GM21786 (cell line): Measurements from ENCODE around the gene ANGPTL8.
A peak's percentile ranks its signal among the peaks of the same experiment; 100 is the strongest.

Source experiments
- ATAC-seq: cut with Tn5 transposase; IDR thresholded peaks from one replicate; pipeline ENCODE4 v1.9.1; 2021; ENCODE audit not compliant: unreplicated experiment

The ANGPTL8 gene, protein sequence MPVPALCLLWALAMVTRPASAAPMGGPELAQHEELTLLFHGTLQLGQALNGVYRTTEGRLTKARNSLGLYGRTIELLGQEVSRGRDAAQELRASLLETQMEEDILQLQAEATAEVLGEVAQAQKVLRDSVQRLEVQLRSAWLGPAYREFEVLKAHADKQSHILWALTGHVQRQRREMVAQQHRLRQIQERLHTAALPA

DNA sequence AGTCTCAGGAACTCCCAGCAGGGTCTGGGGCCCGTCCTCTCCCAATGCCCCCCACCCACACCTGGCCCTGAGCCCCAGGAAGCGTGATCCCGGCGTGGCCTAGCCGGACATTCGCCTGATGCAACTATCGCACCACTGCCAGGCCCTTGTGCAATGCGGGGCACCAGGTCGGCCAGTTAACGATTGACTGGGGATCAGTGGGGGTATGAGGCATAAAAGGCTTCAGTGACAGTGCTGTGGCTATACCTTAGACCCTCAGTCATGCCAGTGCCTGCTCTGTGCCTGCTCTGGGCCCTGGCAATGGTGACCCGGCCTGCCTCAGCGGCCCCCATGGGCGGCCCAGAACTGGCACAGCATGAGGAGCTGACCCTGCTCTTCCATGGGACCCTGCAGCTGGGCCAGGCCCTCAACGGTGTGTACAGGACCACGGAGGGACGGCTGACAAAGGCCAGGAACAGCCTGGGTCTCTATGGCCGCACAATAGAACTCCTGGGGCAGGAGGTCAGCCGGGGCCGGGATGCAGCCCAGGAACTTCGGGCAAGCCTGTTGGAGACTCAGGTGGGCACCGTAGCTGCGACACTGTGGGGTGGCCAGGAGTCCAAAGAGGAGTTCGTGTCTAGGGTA lies at the start of gene ANGPTL8:
ANGPTL8 (plus strand) TSS at position 243 of the 624 bp plus-strand sequence; CDS start at position 262, 19 bp downstream.
- ATAC-seq, result no peak

DNA sequence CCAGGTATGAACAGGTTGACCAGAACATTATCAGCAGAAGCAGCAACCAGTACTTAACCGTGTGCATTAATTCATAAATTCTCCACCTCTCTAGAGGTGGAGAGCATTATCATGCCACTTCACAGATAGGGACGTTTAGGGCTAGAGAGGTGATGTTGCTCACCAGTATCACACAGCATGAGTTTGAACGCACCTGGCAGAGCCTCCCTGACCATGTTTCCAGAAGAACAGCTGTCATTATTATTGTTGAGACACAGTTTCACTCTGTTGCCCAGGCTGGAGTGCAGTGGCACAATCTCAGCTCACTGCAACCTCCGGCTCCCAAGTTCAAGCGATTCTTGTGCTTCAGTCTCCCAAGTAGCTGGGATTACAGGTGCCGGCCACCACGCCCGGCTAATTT lies 48.9 kb upstream of the ANGPTL8 start:
- ATAC-seq, result no peak

DNA sequence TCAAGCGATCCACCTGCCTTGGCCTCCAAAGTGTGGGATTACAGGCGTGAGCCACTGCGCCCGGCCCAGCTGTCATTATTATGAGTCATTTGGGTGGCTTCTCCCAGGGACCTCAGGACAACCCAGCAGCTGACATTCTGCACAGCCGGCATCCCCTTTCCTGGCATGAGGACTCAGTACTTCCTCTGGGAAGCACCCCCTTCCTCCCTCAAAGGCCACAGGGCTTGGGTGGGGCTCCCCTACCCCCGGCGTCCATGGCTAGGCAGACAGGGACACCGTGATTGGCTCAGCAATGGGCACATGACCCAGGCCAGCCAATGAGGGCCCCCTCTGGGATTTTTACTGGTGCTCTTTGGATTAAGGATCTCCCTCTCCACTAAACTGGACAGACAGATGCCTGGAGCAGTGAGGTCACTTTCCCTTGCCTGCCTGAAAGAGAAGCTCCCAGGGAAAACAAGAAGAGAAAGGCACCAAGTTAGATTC lies 48.1 kb upstream of the ANGPTL8 start:
- ATAC-seq, result no peak

DNA sequence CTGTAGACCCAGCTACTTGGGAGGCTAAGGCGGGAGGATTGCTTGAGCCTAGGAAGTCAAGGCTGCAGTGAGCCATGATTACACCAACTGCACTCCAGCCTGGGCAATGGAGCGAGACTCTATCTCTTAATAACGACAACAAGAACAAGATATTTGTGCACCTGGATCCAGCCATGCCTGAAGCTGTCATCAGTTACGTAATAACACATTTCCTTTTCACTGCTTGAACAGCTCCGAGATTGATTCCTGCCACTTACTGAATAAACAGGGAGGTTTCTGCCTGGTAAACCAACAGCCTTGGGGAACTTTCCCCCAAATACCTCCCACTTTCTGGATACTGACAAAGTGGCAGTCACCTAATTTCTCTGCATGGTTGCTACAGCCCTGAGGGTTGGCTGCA lies 47.5 kb upstream of the ANGPTL8 start:
- no peak for ATAC-seq

DNA sequence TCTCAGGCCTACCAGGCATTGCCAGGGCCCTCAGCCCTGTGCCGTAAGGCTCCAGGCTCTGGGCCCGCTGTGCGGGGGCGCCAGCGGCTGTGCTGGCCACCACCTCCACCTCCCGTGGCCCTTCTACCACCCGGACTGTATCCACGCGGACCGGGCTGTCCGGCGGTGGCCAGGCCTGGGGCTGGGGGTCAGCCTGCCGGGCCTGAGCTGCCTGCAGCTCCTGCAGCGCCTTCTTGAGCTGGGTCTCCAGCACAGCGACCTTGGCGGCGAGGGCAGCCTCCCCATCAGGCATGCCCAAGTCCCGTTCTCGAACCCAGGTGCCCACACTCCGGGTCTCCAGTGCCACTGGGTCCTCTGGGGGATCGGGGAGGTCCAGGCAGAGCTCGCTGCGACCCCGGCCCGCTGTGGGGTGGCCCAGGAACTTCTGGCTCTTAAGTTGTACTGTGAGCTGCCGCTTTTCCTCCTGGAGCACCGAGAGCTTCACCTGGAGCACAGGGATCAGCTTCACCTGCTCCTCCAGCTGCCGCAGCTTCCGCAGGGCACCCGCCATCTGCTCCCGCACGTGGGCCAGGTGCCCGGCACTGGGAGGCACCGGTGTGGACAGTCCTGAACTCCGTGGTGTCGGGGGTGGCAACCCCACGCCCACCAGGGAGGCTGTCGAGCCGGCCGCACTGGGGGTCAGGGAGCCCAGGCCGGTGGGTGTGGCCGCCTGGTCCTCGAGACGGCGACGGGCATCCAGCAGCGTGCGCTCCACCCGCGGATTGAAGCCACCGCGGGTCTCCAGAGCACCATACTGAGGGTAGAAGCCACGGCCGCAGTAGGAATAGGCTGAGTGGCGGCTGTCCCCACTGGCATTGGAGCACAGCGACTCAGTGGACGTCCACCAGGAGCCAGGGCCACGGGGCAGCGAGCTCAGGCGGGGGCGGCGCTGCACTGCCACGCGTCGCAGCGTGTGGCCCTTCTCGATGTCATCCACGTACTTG lies 46.2 kb upstream of the ANGPTL8 start:
- ATAC-seq, result no peak

DNA sequence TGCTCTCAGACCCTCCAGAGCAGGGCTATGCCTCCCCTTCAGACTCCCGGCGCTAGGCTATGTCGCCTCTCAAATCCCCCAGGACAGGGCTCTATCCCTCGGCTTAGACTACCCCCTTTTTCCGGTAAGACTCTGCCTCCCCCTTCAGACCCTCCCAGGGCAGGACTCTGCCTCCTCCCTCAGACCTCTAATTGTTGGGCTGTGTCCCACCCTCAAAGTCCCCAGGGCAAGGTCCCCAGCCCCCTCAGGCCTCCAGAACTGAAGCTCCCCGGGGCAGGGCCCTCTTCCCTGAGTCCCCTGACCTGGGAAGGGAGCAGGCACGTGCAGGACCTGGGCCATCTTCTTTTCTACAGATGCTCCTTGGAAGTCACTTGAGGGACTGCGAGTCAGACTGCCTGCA lies 45.2 kb upstream of the ANGPTL8 start:
- ATAC-seq, result no peak

DNA sequence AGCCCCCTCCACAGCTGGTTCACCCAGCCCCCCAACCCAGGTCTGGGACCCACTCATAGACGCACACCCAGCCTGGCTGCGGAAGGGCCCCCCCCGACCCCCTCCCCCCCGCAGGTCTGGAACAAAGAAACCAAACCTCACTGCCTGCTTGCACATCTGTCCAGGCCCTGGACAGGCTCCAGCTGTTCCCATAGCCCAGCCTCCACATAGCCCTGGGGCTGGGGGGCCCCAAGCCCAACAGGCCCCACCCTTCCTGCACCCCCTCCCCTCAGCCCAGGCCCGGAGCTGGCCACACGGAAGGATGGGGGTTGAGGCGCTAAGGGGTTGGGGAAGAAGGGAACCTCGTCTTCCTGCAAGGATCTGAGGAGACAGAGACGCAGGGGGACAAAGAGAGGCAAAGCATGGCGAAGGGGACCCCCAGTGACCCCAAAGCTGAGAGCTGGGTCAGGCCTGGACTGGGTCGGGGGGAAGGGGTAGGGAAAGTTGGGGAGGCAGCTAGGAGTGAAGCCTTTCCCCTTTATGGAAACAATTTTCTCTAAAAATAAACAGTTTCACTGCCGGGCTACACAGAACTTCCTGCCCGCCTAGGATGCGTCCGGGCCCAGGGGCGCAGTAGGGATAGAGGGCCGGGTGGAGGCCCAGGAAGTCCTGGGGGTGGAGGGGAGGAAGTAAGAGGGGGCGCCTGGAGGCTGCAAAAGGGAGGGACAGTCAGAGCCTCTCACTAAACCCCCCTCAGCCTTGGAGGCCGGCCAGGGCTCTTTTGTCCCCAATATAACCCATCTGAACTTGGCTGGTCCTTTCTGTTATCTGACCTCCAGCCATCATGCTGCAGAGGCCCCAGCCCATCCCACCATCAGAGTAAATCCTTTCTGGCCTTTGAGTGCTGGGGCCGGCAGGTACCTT lies 44.5 kb upstream of the ANGPTL8 start:
- no peak for ATAC-seq

DNA sequence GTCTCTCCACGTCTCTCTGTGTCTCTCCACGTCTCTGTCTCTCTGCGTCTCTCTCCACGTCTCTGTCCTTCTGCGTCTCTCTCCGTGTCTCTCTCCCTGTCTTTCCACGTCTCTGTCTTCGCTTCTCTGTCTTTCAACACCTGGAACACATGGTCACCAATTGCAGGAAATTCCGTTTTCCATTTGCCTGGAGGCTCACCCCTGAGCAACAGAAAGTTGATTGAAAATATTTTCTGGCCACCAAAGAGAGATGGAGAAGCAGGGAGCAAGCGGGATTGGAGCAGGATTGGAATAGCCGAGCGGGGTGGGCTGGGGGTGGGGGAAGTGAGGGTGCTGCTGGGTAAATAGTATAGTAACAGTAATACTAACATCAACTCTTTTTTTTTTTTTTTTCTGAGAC lies 43.7 kb upstream of the ANGPTL8 start:
- ATAC-seq, result no peak

DNA sequence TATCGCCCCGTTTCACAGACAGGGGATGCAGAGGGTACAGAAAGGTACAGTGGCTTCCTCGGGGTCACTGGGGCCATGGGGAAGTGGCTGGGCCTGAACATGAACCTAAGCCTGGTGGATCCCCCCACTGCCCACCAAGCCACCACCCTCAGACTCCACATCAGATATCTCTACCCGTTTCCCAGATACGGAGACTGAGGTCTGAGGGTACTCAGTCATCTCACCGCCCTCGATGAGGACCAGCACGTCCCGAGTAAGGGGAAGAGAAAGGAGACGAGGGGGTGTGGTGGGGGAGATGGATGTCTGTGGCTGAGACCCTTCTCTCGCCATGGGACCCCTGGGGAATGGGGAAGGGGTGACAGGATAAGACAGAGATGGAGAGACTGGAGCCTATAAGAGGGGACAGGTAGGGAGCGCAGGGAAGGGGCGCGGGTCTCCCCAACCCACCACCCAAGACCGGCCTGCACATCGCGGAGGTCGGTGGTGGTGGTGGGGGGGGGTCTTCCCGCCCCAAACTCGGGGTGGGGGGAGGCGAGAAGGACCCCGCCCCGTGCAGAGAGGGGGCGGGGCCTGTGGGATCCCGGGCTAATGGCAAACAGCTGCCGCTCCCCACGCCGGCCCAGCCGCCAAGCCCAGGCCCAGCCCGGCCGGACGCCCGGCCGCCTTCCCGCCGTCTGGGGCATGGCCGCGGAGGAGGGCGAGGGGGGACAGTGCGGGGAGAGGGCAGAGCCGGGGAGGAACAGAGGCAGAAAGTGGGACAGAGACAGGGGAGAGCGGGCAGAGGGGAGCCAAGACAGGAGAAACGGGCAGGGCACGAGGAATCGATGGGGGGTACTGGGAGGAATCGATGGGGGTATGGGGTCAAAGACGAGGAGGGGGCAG lies 42.8 kb upstream of the ANGPTL8 start:
- no peak for ATAC-seq

DNA sequence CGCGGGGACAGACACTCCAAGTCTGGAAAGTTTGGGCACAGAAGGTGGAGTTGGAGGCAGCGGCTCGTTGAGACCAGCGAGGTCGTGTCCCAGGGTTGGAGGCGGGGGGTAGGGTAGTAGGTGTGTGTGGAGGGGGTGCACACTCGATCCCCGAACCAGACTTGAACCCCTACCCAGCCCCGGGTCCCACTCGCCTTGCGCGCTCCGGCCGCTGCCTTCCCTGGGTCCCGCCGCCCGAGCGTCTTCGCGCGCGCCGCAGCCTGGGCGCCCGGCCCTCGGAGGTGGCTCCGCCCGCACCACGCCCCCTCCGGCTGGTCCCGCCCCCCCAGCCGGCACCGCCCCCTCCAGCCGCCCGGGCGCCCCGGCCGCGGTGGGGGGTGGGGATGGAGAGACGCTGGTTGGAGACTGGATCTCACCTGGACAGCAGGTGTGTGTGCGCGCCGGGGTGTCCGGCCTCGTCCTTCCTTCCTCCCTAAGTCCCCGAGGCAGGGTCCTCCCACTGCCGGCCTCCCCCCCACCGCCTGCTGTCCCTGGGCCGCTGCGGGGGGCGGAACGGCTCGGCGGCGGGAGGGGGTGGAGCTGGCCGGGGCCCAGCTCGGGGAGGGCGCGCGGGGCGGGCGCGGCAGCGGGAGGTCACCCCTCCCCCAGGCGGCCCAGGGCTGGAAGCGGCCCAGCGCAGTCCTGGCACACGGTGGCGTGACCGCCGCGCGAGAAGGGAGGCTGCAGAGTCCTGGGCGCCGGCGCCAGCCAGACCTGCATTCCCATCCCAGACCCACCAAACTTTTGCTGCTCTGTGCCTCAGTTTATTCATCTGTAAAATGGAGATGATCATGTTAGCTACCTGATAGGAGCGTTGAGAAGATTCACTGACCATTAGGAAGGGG lies 41.9 kb upstream of the ANGPTL8 start, which contains the start of gene KANK2:
KANK2 (minus strand) TSS at position 255 of the 884 bp plus-strand sequence. CDS start 3,034 bp downstream, outside the sequence.
- peak; percentile 73 for ATAC-seq

DNA sequence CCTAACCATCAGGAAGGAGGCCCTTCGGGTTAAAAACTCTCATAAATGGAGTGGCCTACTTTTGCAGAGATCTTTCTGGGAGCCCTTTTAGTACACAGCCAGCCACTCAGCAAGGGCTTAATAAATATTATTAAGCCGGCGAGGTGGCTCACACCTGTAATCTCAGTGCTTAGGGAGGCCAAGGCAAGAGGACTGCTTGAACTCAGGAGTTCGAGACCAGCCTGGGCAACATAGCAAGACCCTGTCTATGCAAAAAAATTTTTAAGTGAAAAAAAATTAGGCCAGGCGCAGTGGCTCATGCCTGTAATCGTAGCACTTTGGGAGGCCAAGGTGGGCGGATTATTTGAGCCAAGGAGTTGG lies 41.3 kb upstream of the ANGPTL8 start:
- ATAC-seq, result no peak

DNA sequence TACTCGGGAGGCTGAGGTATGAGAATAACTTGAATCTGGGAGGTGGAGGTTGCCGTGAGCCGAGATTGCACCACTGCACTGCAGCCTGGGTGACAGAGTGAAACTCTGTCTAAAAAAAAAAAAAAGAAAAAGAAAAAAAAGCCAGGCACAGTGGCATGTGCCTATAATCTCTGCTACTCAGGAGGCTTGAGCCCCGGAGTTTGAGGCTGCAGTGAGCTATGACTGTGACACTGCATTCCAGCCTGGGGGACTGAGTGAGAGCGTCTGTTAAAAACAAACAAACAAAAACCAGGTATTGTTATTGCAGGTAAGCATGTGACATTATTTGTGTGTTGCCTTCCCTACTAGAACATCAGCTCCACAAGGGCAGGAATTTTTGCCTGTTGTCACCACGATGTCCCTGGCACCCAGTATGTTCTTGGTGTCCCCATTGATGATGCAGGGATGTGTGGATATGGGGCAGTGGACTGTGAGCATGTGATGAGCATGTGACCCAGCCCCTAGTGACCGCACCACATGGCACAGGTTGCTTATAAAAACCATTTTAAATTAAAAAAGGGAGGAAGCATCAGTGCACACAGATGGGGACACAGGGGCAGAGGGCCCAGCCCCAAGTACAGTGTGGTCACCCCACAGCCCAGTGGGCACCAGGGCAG lies 40.5 kb upstream of the ANGPTL8 start:
- ATAC-seq, result no peak

DNA sequence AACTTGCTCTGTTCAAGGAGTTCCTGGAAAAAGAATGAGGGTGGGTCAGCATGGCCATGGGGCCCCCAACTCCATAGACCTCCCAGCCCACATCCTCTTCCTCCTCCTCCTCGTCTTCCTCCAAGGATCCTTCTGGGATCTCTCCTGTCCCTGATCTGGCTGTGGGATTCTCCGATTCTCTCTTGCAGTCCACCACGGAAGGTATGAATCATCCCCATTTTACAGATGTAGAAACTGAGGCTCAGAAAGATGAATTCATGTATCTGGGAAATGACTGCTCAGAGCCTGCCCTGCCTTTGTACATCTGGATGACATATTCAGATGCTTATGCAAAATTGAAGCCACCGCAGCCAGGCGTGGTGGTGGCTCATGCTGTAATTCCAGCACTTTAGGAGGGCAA lies 39.9 kb upstream of the ANGPTL8 start:
- ATAC-seq, result no peak

DNA sequence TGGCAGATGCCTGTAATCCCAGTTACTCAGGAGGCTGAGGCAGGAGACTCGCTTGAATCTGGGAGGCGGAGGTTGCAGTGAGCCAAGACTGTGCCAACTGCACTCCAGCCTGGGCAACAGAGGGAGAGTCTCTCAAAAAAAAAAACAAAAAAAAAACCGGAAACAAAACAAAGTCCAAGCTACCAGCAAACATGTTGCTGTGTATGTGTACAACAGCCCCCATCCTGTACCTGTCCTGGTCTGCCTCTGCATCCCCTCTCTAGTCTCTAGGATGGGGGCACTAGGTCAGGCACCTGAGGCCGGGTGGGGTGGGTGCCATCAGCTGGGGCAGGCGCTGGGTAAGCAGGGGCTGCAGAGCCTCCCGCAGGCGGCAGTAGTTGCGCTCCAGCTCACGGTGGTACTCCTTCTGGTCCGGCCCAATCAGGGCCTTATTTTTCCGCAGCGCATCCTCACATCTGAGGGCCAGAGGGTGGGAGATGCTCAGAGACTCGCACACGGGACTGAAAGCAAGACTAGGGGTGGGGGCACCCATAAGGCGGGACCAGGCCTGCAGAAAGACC lies 39.3 kb upstream of the ANGPTL8 start:
- no peak for ATAC-seq

DNA sequence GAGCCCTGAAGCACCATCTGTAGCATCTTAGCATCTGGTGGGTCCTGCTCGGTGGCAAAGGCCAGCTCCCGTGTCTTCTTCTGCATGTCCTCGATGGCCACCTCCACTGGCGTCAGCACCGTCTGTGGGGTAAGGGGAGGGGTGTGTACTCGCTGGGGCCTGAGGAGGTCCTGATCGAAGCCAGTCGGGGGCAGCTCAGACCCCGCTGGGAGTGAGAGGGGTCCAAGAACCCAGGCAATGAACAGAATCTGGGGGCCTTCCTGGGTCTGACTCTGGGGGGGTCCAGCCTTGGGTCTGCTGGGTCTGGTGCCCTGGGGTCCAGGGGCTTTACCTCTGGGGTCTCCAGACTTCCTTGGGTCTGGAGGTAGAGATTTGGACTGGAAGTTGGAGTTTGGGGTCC lies 38.5 kb upstream of the ANGPTL8 start:
- no peak for ATAC-seq

DNA sequence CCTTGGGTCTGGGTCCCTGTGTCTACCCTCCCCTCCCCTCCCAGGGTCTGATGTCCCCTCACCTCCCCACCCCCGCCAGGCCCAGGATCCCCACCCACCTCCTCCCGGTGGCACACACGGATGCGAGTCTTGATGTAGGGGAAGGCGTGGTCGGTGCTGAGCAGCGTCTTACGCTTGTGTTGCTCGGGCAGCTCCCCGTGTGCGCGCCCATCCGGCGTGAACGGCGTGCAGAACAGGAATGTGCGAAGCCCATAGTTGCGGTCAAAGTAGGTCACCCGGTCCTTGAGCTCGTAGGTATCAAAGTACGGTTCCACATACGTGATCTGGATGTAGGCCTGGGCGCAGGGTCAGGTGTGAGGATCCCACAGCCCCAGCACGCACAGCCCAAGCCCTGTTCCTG lies 37.6 kb upstream of the ANGPTL8 start:
- ATAC-seq, result no peak

DNA sequence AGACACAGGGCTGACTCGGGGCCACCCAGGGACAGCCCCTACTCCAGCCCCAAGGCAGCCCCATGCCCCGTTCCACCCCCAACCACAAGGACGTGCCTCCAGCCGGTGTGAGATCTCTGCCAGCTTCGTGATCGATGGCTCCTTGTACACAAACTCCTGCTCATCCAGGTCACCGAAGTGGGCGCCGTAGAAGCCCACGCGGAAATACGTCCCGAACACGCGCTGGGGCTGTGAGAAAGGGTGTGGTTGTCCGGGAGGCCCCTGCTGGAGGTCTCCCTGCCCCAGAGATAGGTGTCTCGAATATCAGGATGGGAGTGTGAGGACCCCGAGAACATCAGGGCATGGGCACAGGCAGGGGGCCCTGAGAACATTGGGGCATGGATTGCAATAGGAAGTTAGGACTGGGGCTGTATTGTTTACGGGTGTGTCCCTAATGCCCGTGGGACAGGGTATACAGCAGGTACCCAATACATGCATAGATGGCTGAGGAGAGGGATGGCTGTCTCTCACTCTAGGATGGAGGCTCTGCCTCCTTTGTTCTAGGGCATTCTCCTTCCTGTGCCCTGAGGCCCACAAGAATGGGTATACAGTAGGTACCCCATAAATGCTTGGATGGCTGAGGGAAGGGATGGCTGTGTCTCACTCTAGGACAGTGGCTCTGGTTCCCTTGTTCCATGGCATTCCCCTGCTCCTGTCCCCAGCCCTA lies 36.8 kb upstream of the ANGPTL8 start:
- no peak for ATAC-seq
